HG02798 (cell line): ENCODE data around the gene KHNYN.

Experiments used
- ATAC-seq: cut with Tn5 transposase; IDR thresholded peaks from one replicate; pipeline ENCODE4 v1.9.1; 2021; ENCODE audit warnings: mild to moderate bottlenecking; ENCODE audit not compliant: unreplicated experiment, poor library complexity

The KHNYN gene

GRCh38 chr14:24418492-24418873 lies 11.3 kb upstream of the KHNYN start:
- ATAC-seq: no peak

GRCh38 chr14:24422261-24422660 lies 7.5 kb upstream of the KHNYN start:
- no peak for ATAC-seq

- ATAC-seq: no peak
Observed at GRCh38 chr14:24422694-24423601, 6.8 kb upstream of the KHNYN start.

- no peak for ATAC-seq
Observed at GRCh38 chr14:24425704-24426103, 4.0 kb upstream of the KHNYN start.

- no peak for ATAC-seq
Observed at GRCh38 chr14:24426150-24426911, 3.4 kb upstream of the KHNYN start.

- ATAC-seq: no peak
Observed at GRCh38 chr14:24426912-24427536, 2.7 kb upstream of the KHNYN start.

- ATAC-seq: no peak
Observed at GRCh38 chr14:24427537-24428508, 1.9 kb upstream of the KHNYN start.

GRCh38 chr14:24428628-24429394 lies 943 bp upstream of the KHNYN start:
- ATAC-seq: no peak

GRCh38 chr14:24430143-24430681 lies 458 bp downstream of the KHNYN start:
- peak; percentile 71 for ATAC-seq

GRCh38 chr14:24430682-24431568 lies 1.2 kb downstream of the KHNYN start:
- ATAC-seq: peak; percentile 37

- peak; percentile 55 for ATAC-seq
Observed at GRCh38 chr14:24431569-24432258, 2.0 kb downstream of the KHNYN start.

GRCh38 chr14:24432259-24433131 lies 2.7 kb downstream of the KHNYN start:
- ATAC-seq: no peak

- ATAC-seq: no peak
Observed at GRCh38 chr14:24434036-24434435, 4.3 kb downstream of the KHNYN start.

GRCh38 chr14:24434676-24435075 lies 4.9 kb downstream of the KHNYN start:
- no peak for ATAC-seq

- ATAC-seq: no peak
Observed at GRCh38 chr14:24435192-24435810, 5.5 kb downstream of the KHNYN start.

GRCh38 chr14:24435998-24436354 lies 6.2 kb downstream of the KHNYN start:
- no peak for ATAC-seq
